Testis (tissue), 3 donors: ENCODE data around the gene PRUNE1. TPM values are rescaled to one million over a fixed set of nuclear protein-coding genes. Genes with fewer than 3 reads are reported as not detected.
A peak's percentile ranks its signal among the peaks of the same experiment; 100 is the strongest.

Experiments used
- DNase-seq: peaks from one replicate; pipeline ENCODE4 v3.0.0-alpha.2; 2019
- H3K27ac ChIP-seq, 2 donors: fragments of 200-600 bp; sonication (generic); one replicate each; pipeline ENCODE4 v1.5.1; 2019
- H3K27me3 ChIP-seq: fragments of 200-600 bp; sonication (generic); one replicate; pipeline ENCODE4 v1.5.1; 2019
- H3K36me3 ChIP-seq: fragments of 200-600 bp; sonication (generic); one replicate; pipeline ENCODE4 v1.5.1; 2017; ENCODE audit warnings: low read depth; ENCODE audit errors: missing control alignments
- H3K4me1 ChIP-seq: fragments of 200-600 bp; sonication (generic); one replicate; pipeline ENCODE4 v1.5.1; 2019
- H3K4me3 ChIP-seq, 2 donors: fragments of 200-600 bp; sonication (generic); one replicate each; pipeline ENCODE4 v1.5.1; 2017 to 2019
- H3K9me3 ChIP-seq: fragments of 200-600 bp; sonication (generic); one replicate; pipeline ENCODE4 v1.5.1; 2017
- CTCF ChIP-seq, 3 experiments: fragments of 450-650 bp in 2 of 3; fragments of 200-600 bp in 1 of 3; sonication (generic) in 1 of 3; IDR thresholded peaks; one replicate each; pipeline ENCODE4 v1.5.1; 2016 to 2019; ENCODE audit warnings: antibody characterized with exemption in 3 of 3, mild to moderate bottlenecking in 2 of 3, moderate library complexity in 1 of 3
- POLR2A ChIP-seq: fragments of 450-650 bp; IDR thresholded peaks from one replicate; pipeline ENCODE4 v1.6.1; 2017; ENCODE audit warnings: antibody characterized with exemption, mild to moderate bottlenecking, moderate library complexity
- WGBS, 2 donors: methylation state at CpG; one replicate each; pipeline ENCODE4 v1.1.5; 2018; 5-methylcytosine and 5-hydroxymethylcytosine counted together
- intact Hi-C: fragments of 100-400 bp; cut with DNase I; formaldehyde crosslinking; loops from one replicate; pipeline ENCODE4 v1.15.1; 2023; ENCODE audit warnings: low total_unique reads
- polyA plus RNA-seq: library from polyadenylated mRNA; stranded (reverse); fragments of 350-450 nt; fragmentation: Illumina TruSeq; extraction: RNeasy Lipid Tissue Mini Kit (QIAGEN cat#74804); gene quantifications from one replicate; pipeline ENCODE4 v1.2.3, GENCODE V29; 2014; ENCODE audit warnings: low read depth, low replicate concordance; ENCODE audit not compliant: insufficient read depth
- small RNA-seq, 2 donors: library from RNA; depleted of rRNA; stranded (forward); fragments of <200 nt; gene quantifications; one replicate each; pipeline ENCODE3, GENCODE V24; 2016
- total RNA-seq, 2 donors: library from RNA; depleted of rRNA; stranded (reverse); fragments of >200 nt; gene quantifications; one replicate each; pipeline ENCODE4 v1.2.3, GENCODE V29; 2016

The PRUNE1 gene
- total and polyA plus RNA-seq, 3 donors from 2014 or later: 41.1 to 63.9 (median 45.5) TPM

- Histone ChIP-seq H3K36me3 (no peaks in the 10 kb centered on the region), H3K27me3 (no peaks in the 10 kb centered on the region), H3K4me1 (peaks cover 7% of the 10 kb centered on the region), H3K9me3 (no peaks in the 10 kb centered on the region), H3K27ac (peak within 1 kb of the TSS; percentile 100), H3K4me3 (peak within 1 kb of the TSS; percentile 90 to 92)
- intact Hi-C loops: no loop called here
- DNase-seq: peak; percentile 96
- WGBS, 2 donors: 1% methylated on average over 46 to 50 of the region's 50 CpGs
- TF ChIP-seq POLR2A (no peak), CTCF (IDR thresholded peaks at IDR 0.05) (peak; percentile 82 to 93 (median 83))
These were observed 62.4 kb downstream of the PRUNE1 start, which contains the start of gene GABPB2 for GRCh38 chr1:151070474-151071276. GABPB2 (plus strand) TSS chr1:151070761; CDS start chr1:151088190, 17,429 bp downstream.

DNA sequence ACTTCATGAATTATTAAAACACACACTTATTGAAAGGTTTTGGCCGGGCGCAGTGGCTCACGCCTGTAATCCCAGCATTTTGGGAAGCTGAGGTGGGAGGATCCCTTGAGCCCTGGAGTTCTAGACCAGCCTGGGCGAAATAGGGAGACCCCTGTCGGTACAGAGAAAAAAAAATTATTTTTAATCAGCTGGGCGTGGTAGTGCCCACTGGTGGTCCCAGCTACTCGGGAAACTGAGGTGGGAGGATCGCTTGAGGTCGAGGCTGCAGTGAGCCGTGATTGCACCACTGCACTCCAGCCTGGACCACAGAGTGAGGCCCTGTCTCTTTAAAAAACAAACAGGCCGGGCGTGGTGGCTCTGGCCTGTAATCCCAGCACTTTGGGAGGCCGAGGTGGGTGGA is 64.0 kb downstream of the PRUNE1 start:
- Histone ChIP-seq H3K9me3 (no peaks in the 10 kb centered on the region), H3K27ac (no peak overlapping the region), H3K4me1 (peaks cover 7% of the 10 kb centered on the region), H3K36me3 (no peaks in the 10 kb centered on the region), H3K4me3 (no peak overlapping the region), H3K27me3 (no peaks in the 10 kb centered on the region)
- WGBS, 2 donors: 57 to 64% methylated on average over 12 to 13 of the region's 13 CpGs
- intact Hi-C loops: no loop called here
- peak in 1 of 3 experiments; percentile 3 for TF ChIP-seq CTCF (IDR thresholded peaks at IDR 0.05)
- TF ChIP-seq POLR2A: no peak
- DNase-seq: no peak

Small RNA genes within 50 kb of the gene (small RNA-seq; reads per million reads assigned to genes)
- gene RNU6-884P: 0 reads per million in 2 donors

Other genes starting within 250 kb of the PRUNE1 start
- 1 to 10 TPM; 7.4 to 9.2 TPM for gene CTSS, start 242.7 kb upstream of the PRUNE1 start, total RNA-seq
- 61.0 TPM for gene CTSS, start 242.7 kb upstream of the PRUNE1 start, polyA plus RNA-seq
- gene CTSK, start 200.2 kb upstream of the PRUNE1 start, total RNA-seq: 10 to 100 TPM; 15.4 to 24.7 TPM
- 56.9 TPM for gene CTSK, start 200.2 kb upstream of the PRUNE1 start, polyA plus RNA-seq
- 10 to 100 TPM; 81.3 to 94.2 TPM for gene ARNT, start 131.8 kb upstream of the PRUNE1 start, total RNA-seq
- 43.1 TPM for gene ARNT, start 131.8 kb upstream of the PRUNE1 start, polyA plus RNA-seq
- 1 to 10 TPM in 1 of 2 donors, under 1 TPM in 1; 0.31 to 1.0 TPM for gene CTXND2, start 121.3 kb upstream of the PRUNE1 start, total RNA-seq
- gene CTXND2, start 121.3 kb upstream of the PRUNE1 start, polyA plus RNA-seq: 0.26 TPM
- gene SETDB1, start 82.1 kb upstream of the PRUNE1 start, total RNA-seq: 10 to 100 TPM; 85.9 to 90.6 TPM
- gene SETDB1, start 82.1 kb upstream of the PRUNE1 start, polyA plus RNA-seq: 89.5 TPM
- gene CERS2, start 33.6 kb upstream of the PRUNE1 start, total RNA-seq: 100 to 1,000 TPM in 1 of 2 donors, 10 to 100 TPM in 1; 92.7 to 116 TPM
- gene CERS2, start 33.6 kb upstream of the PRUNE1 start, polyA plus RNA-seq: 138 TPM
- gene ANXA9, start 26.2 kb upstream of the PRUNE1 start, total RNA-seq: 1 to 10 TPM; 5.1 to 6.9 TPM
- gene ANXA9, start 26.2 kb upstream of the PRUNE1 start, polyA plus RNA-seq: 5.7 TPM
- 10 to 100 TPM; 49.8 to 69.8 TPM for gene MINDY1, start 1.5 kb upstream of the PRUNE1 start, total RNA-seq
- 56.9 TPM for gene MINDY1, start 1.5 kb upstream of the PRUNE1 start, polyA plus RNA-seq
- gene BNIPL, start 28.1 kb downstream of the PRUNE1 start, total RNA-seq: 1 to 10 TPM; 3.6 to 9.3 TPM
- 5.0 TPM for gene BNIPL, start 28.1 kb downstream of the PRUNE1 start, polyA plus RNA-seq
- gene C1orf56, start 39.3 kb downstream of the PRUNE1 start, total RNA-seq: 10 to 100 TPM; 57.3 to 78.4 TPM
- gene C1orf56, start 39.3 kb downstream of the PRUNE1 start, polyA plus RNA-seq: 145 TPM
- gene CDC42SE1, start 51.2 kb downstream of the PRUNE1 start, total RNA-seq: 10 to 100 TPM; 34.8 to 40.5 TPM
- gene CDC42SE1, start 51.2 kb downstream of the PRUNE1 start, polyA plus RNA-seq: 36.9 TPM
- 1 to 10 TPM; 1.6 to 2.3 TPM for gene MLLT11, start 51.9 kb downstream of the PRUNE1 start, total RNA-seq
- 3.2 TPM for gene MLLT11, start 51.9 kb downstream of the PRUNE1 start, polyA plus RNA-seq
- gene GABPB2, start 62.3 kb downstream of the PRUNE1 start, total RNA-seq: 10 to 100 TPM; 43.1 to 45.3 TPM
- 50.2 TPM for gene GABPB2, start 62.3 kb downstream of the PRUNE1 start, polyA plus RNA-seq
- 100 to 1,000 TPM; 134 to 175 TPM for gene SEMA6C, start 138.2 kb downstream of the PRUNE1 start, total RNA-seq
- 71.6 TPM for gene SEMA6C, start 138.2 kb downstream of the PRUNE1 start, polyA plus RNA-seq
- under 1 TPM; 0.55 to 0.99 TPM for gene TNFAIP8L2, start 148.2 kb downstream of the PRUNE1 start, total RNA-seq
- gene TNFAIP8L2, start 148.2 kb downstream of the PRUNE1 start, polyA plus RNA-seq: 2.1 TPM
- 10 to 100 TPM; 14.9 to 17.0 TPM for gene LYSMD1, start 157.5 kb downstream of the PRUNE1 start, total RNA-seq
- 9.5 TPM for gene LYSMD1, start 157.5 kb downstream of the PRUNE1 start, polyA plus RNA-seq
- 10 to 100 TPM; 27.5 to 31.7 TPM for gene SCNM1, start 157.7 kb downstream of the PRUNE1 start, total RNA-seq
- gene SCNM1, start 157.7 kb downstream of the PRUNE1 start, polyA plus RNA-seq: 46.0 TPM
- gene TMOD4, start 167.5 kb downstream of the PRUNE1 start, total RNA-seq: not detected
- 2.1 TPM for gene TMOD4, start 167.5 kb downstream of the PRUNE1 start, polyA plus RNA-seq
- 10 to 100 TPM; 31.9 to 42.7 TPM for gene VPS72, start 181.7 kb downstream of the PRUNE1 start, total RNA-seq
- 57.9 TPM for gene VPS72, start 181.7 kb downstream of the PRUNE1 start, polyA plus RNA-seq
- gene PIP5K1A, start 190.1 kb downstream of the PRUNE1 start, total RNA-seq: 100 to 1,000 TPM; 168 to 234 TPM
- gene PIP5K1A, start 190.1 kb downstream of the PRUNE1 start, polyA plus RNA-seq: 94.1 TPM
- gene PSMD4, start 246.3 kb downstream of the PRUNE1 start, total RNA-seq: 100 to 1,000 TPM; 164 to 196 TPM
- 333 TPM for gene PSMD4, start 246.3 kb downstream of the PRUNE1 start, polyA plus RNA-seq